ENCODE measurements around the gene RTEL1. TPM values are rescaled to one million over a fixed set of nuclear protein-coding genes. Genes with fewer than 3 reads are reported as not detected.

Gene RTEL1
- total RNA-seq, 4 donors from 2014 or later, result 14.1 to 87.4 (median 54.2) TPM

GRCh38 chr20:63695424-63696305 lies 37.6 kb downstream of the RTEL1 start:
- Histone ChIP-seq H3K4me1 (peaks cover 11 to 22% of the 10 kb centered on the region in 2 donors), H3K27ac (no peak overlapping the region), H3K36me3 (peaks cover 8 to 9% of the 10 kb centered on the region in 2 donors), H3K4me3 (replicated peaks in 1 of 3) (no peak overlapping the region), H3K9me3 (no peaks in the 10 kb centered on the region), H3K27me3 (no peaks in the 10 kb centered on the region)
- WGBS, 2 donors, result 70 to 82% methylated on average over 2 to 8 of the region's 25 CpGs
- no peak for TF ChIP-seq CTCF (IDR thresholded peaks at IDR 0.05)
- no peak for TF ChIP-seq POLR2A (IDR thresholded peaks at IDR 0.05)
- intact Hi-C loops (cut with DNase I), result no loop called here
- no peak for DNase-seq

GRCh38 chr20:63696306-63696627 lies 38.2 kb downstream of the RTEL1 start:
- 30% methylated on average over 2 of the region's 6 CpGs; no CpG with 5 or more reads in 1 of the 2 donors for WGBS, 2 donors
- TF ChIP-seq POLR2A (IDR thresholded peaks at IDR 0.05) (no peak), CTCF (IDR thresholded peaks at IDR 0.05) (no peak)
- H3K27ac ChIP-seq, result no peak overlapping the region

GRCh38 chr20:63696628-63697356 lies 38.7 kb downstream of the RTEL1 start, which contains the start of gene TNFRSF6B:
TSS of gene TNFRSF6B (plus strand) at chr20:63696652. CDS start at chr20:63696768, 116 bp downstream.
- WGBS, 2 donors, result 23 to 57% methylated on average over 4 to 12 of the region's 52 CpGs
- Histone ChIP-seq H3K4me3 (replicated peaks in 1 of 3) (no peak within 1 kb of the TSS), H3K9me3 (no peaks in the 10 kb centered on the region), H3K27ac (no peak within 1 kb of the TSS), H3K4me1 (peaks cover 11 to 22% of the 10 kb centered on the region in 2 donors), H3K36me3 (peaks cover 8 to 9% of the 10 kb centered on the region in 2 donors), H3K27me3 (no peaks in the 10 kb centered on the region)
- no peak for DNase-seq
- intact Hi-C loops (cut with DNase I), result no loop called here
- no peak for TF ChIP-seq CTCF (IDR thresholded peaks at IDR 0.05)
- TF ChIP-seq POLR2A (IDR thresholded peaks at IDR 0.05), result no peak

More at GRCh38 chr20:63696306-63696627, 38.2 kb downstream of the RTEL1 start:
- Histone ChIP-seq H3K4me3 (replicated peaks in 1 of 3) (no peak overlapping the region), H3K36me3 (peaks cover 8 to 9% of the 10 kb centered on the region in 2 donors), H3K4me1 (peaks cover 11 to 22% of the 10 kb centered on the region in 2 donors), H3K9me3 (no peaks in the 10 kb centered on the region), H3K27me3 (no peaks in the 10 kb centered on the region)
- intact Hi-C loops (cut with DNase I), result no loop called here
- no peak for DNase-seq

GRCh38 chr20:63697357-63697867 lies 39.3 kb downstream of the RTEL1 start:
- no peak for TF ChIP-seq CTCF (IDR thresholded peaks at IDR 0.05)
- TF ChIP-seq POLR2A (IDR thresholded peaks at IDR 0.05), result no peak
- Histone ChIP-seq H3K9me3 (no peaks in the 10 kb centered on the region), H3K4me1 (peaks cover 11 to 22% of the 10 kb centered on the region in 2 donors), H3K27ac (no peak overlapping the region), H3K27me3 (no peaks in the 10 kb centered on the region), H3K4me3 (replicated peaks in 1 of 3) (no peak overlapping the region), H3K36me3 (peaks cover 8 to 9% of the 10 kb centered on the region in 2 donors)
- DNase-seq, result no peak
- 55 to 81% methylated on average over 4 to 6 of the region's 7 CpGs for WGBS, 2 donors
- intact Hi-C loops (cut with DNase I), result no loop called here
